Astrocyte of the spinal cord (primary cell): ENCODE measurements around the gene EFNB3.

ENCODE experiments used
- DNase-seq: peaks from one replicate; pipeline ENCODE4 v3.0.0; 2011; ENCODE audit warnings: low read depth, low spot score
- H3K4me3 ChIP-seq: 2 replicates; pipeline ENCODE4 v1.5.1; 2011; ENCODE audit warnings: low read depth, mild to moderate bottlenecking, low read length, moderate library complexity
- CTCF ChIP-seq: IDR thresholded peaks from 2 replicates; pipeline ENCODE4 v1.5.1; 2012; ENCODE audit warnings: low read depth, mild to moderate bottlenecking, low read length, inconsistent platforms
- in situ Hi-C: cut with HindIII; loops from 2 replicates; pipeline ENCODE4 v1.10.0; 2017; ENCODE audit warnings: low sequenced_read_pairs

The EFNB3 gene

GRCh38 chr17:7720125-7720524 lies 15.1 kb downstream of the EFNB3 start:
- no peak for TF ChIP-seq CTCF
- no peak overlapping the region for H3K4me3 ChIP-seq
- DNase-seq: no peak
- in situ Hi-C loops: no loop called here

- TF ChIP-seq CTCF: no peak
- no peak overlapping the region for H3K4me3 ChIP-seq
- DNase-seq: no peak
- in situ Hi-C loops: no loop called here
These were observed 16.6 kb downstream of the EFNB3 start for GRCh38 chr17:7721612-7722011.

- in situ Hi-C loops: no loop called here
- TF ChIP-seq CTCF: no peak
- DNase-seq: no peak
- H3K4me3 ChIP-seq: no peak overlapping the region
These were observed 22.9 kb downstream of the EFNB3 start for GRCh38 chr17:7727886-7728285.

GRCh38 chr17:7729816-7730215 lies 24.8 kb downstream of the EFNB3 start:
- DNase-seq: no peak
- no peak for TF ChIP-seq CTCF
- no peak overlapping the region for H3K4me3 ChIP-seq
- in situ Hi-C loops: no loop called here

GRCh38 chr17:7732981-7733539 lies 28.1 kb downstream of the EFNB3 start:
- in situ Hi-C loops: no loop called here
- TF ChIP-seq CTCF: no peak
- DNase-seq: no peak
- no peak overlapping the region for H3K4me3 ChIP-seq

GRCh38 chr17:7737601-7738000 lies 32.6 kb downstream of the EFNB3 start:
- H3K4me3 ChIP-seq: no peak overlapping the region
- in situ Hi-C loops: no loop called here
- no peak for DNase-seq
- TF ChIP-seq CTCF: no peak

- in situ Hi-C loops: no loop called here
- no peak for DNase-seq
- no peak for TF ChIP-seq CTCF
- H3K4me3 ChIP-seq: no peak overlapping the region
These were observed 34.7 kb downstream of the EFNB3 start for GRCh38 chr17:7739746-7740145.
